Transverse colon (tissue), 4 donors: Measurements from ENCODE around the gene ZFAND2B.

ENCODE experiments used
- CTCF ChIP-seq, 5 experiments: fragments of 200-600 bp in 3 of 5; fragments of 450-650 bp in 2 of 5; sonication (generic) in 3 of 5; IDR thresholded peaks; 1 replicate in 2 of 5; 2 replicates in 3 of 5; pipeline ENCODE4 v1.5.1; 2016 to 2017; ENCODE audit warnings: antibody characterized with exemption in 5 of 5, inconsistent platforms in 3 of 5, mild to moderate bottlenecking in 2 of 5, moderate library complexity in 1 of 5
- POLR2AphosphoS5 ChIP-seq, 3 donors: sonication (generic); formaldehyde crosslinking; IDR thresholded peaks; one replicate each; pipeline ENCODE4 v1.6.1; 2016; ENCODE audit warnings: antibody characterized with exemption in 3 of 3

GRCh38 chr2:219218217-219218731 is 11.7 kb downstream of the ZFAND2B start:
- TF ChIP-seq POLR2AphosphoS5 (IDR thresholded peaks at IDR 0.05) (no peak), CTCF (IDR thresholded peaks at IDR 0.05) (no peak)
